Activated naive CD4-positive, alpha-beta T cell treated with anti-CD3 and anti-CD28 coated beads for 36 hours (primary cell): ENCODE results near the gene SPNS2. TPM values are rescaled to one million over a fixed set of nuclear protein-coding genes. Genes with fewer than 3 reads are reported as not detected.

ENCODE experiments used
- CTCF ChIA-PET: fragments of 350-600 bp; sonication (Branson Sonifier 250); formaldehyde crosslinking; loops from one replicate; lab custom pipeline; 2021; ENCODE audit warnings: antibody characterized with exemption; lab: Charles Lee
- DNase-seq: peaks from one replicate; pipeline ENCODE4 v3.0.0-alpha.2; 2020
- H3K27ac Mint-ChIP-seq: one replicate; pipeline ENCODE4 v1.8.0; 2021; ENCODE audit warnings: mild to moderate bottlenecking, mixed read lengths
- H3K27me3 Mint-ChIP-seq: one replicate; pipeline ENCODE4 v1.8.0; 2021; ENCODE audit warnings: low read depth, mixed read lengths
- H3K36me3 Mint-ChIP-seq: one replicate; pipeline ENCODE4 v1.8.0; 2021; ENCODE audit warnings: low read depth, mixed read lengths
- H3K4me1 Mint-ChIP-seq: one replicate; pipeline ENCODE4 v1.8.0; 2021; ENCODE audit warnings: low read depth, mixed read lengths
- H3K4me3 Mint-ChIP-seq: one replicate; pipeline ENCODE4 v1.8.0; 2021; ENCODE audit warnings: mild to moderate bottlenecking, moderate library complexity, mixed read lengths
- H3K9me3 Mint-ChIP-seq: one replicate; pipeline ENCODE4 v1.8.0; 2021; ENCODE audit warnings: mixed read lengths
- intact Hi-C: fragments of 100-400 bp; cut with micrococcal nuclease; formaldehyde crosslinking; loops from one replicate; pipeline ENCODE4 v1.15.1; 2023
- total RNA-seq, 2 experiments: library from RNA; stranded (reverse); gene quantifications; one replicate each; pipeline ENCODE4 v1.2.3, GENCODE V29; 2021

The SPNS2 gene
- total RNA-seq, 2 experiments from 2014 or later = 0.45 to 1.1 TPM

- intact Hi-C loops = no loop called here
- Mint-ChIP-seq H3K27me3 (no peaks in the 10 kb centered on the region), H3K4me1 (peaks cover 12% of the 10 kb centered on the region), H3K4me3 (no peak overlapping the region), H3K9me3 (no peaks in the 10 kb centered on the region), H3K36me3 (no peaks in the 10 kb centered on the region), H3K27ac (no peak overlapping the region)
- DNase-seq = no peak
- CTCF ChIA-PET = interaction anchor here (0.6 to 1.3 kb wide), 2 partner anchors 88 to 90 kb away, joined by 3 read pairs; no protein-coding TSS in a partner anchor
Observed at GRCh38 chr17:4510618-4510941, 11.9 kb downstream of the SPNS2 start.

- intact Hi-C loops = no loop called here
- Mint-ChIP-seq H3K27me3 (no peaks in the 10 kb centered on the region), H3K4me3 (no peak overlapping the region), H3K4me1 (peaks cover 12% of the 10 kb centered on the region), H3K9me3 (no peaks in the 10 kb centered on the region), H3K27ac (no peak overlapping the region), H3K36me3 (no peaks in the 10 kb centered on the region)
- CTCF ChIA-PET = no interaction called here
- DNase-seq = no peak
Observed at GRCh38 chr17:4511199-4511932, 12.7 kb downstream of the SPNS2 start.

GRCh38 chr17:4512156-4513112 is 13.8 kb downstream of the SPNS2 start:
- CTCF ChIA-PET = no interaction called here
- Mint-ChIP-seq H3K36me3 (no peaks in the 10 kb centered on the region), H3K27me3 (no peaks in the 10 kb centered on the region), H3K4me1 (peaks cover 12% of the 10 kb centered on the region), H3K9me3 (no peaks in the 10 kb centered on the region), H3K27ac (no peak overlapping the region), H3K4me3 (no peak overlapping the region)
- no peak for DNase-seq
- intact Hi-C loops = no loop called here

- H3K9me3 Mint-ChIP-seq = no peaks in the 10 kb centered on the region
Observed at GRCh38 chr17:4513113-4514032, 14.7 kb downstream of the SPNS2 start.

GRCh38 chr17:4514206-4514605 is 15.5 kb downstream of the SPNS2 start:
- Mint-ChIP-seq H3K9me3 (no peaks in the 10 kb centered on the region), H3K27me3 (no peaks in the 10 kb centered on the region), H3K27ac (no peak overlapping the region), H3K4me3 (no peak overlapping the region), H3K4me1 (peaks cover 6% of the 10 kb centered on the region), H3K36me3 (no peaks in the 10 kb centered on the region)
- CTCF ChIA-PET = no interaction called here
- DNase-seq = no peak
- intact Hi-C loops = no loop called here

More at GRCh38 chr17:4513113-4514032, 14.7 kb downstream of the SPNS2 start:
- Mint-ChIP-seq H3K27ac (no peak overlapping the region), H3K4me1 (peaks cover 12% of the 10 kb centered on the region), H3K36me3 (no peaks in the 10 kb centered on the region), H3K27me3 (no peaks in the 10 kb centered on the region), H3K4me3 (no peak overlapping the region)
- intact Hi-C loops = no loop called here
- CTCF ChIA-PET = no interaction called here
- DNase-seq = no peak

- Mint-ChIP-seq H3K9me3 (no peaks in the 10 kb centered on the region), H3K27me3 (no peaks in the 10 kb centered on the region), H3K4me3 (no peak overlapping the region), H3K27ac (no peak overlapping the region), H3K4me1 (peaks cover under 1% of the 10 kb centered on the region), H3K36me3 (no peaks in the 10 kb centered on the region)
- intact Hi-C loops = no loop called here
- DNase-seq = no peak
- CTCF ChIA-PET = no interaction called here
Observed at GRCh38 chr17:4514779-4515178, 16.1 kb downstream of the SPNS2 start.

GRCh38 chr17:4515501-4515900 is 16.8 kb downstream of the SPNS2 start:
- H3K36me3 Mint-ChIP-seq = no peaks in the 10 kb centered on the region
- H3K27ac Mint-ChIP-seq = no peak overlapping the region
- no peak for DNase-seq
- no peaks in the 10 kb centered on the region for H3K4me1 Mint-ChIP-seq
- H3K4me3 Mint-ChIP-seq = no peak overlapping the region
- H3K27me3 Mint-ChIP-seq = no peaks in the 10 kb centered on the region
- CTCF ChIA-PET = no interaction called here
- H3K9me3 Mint-ChIP-seq = no peaks in the 10 kb centered on the region
- intact Hi-C loops = no loop called here

- no peak for DNase-seq
Observed at GRCh38 chr17:4516735-4517134, 18.1 kb downstream of the SPNS2 start.

GRCh38 chr17:4518901-4519300 is 20.2 kb downstream of the SPNS2 start:
- Mint-ChIP-seq H3K27ac (no peak overlapping the region), H3K27me3 (no peaks in the 10 kb centered on the region), H3K9me3 (no peaks in the 10 kb centered on the region), H3K4me1 (no peaks in the 10 kb centered on the region), H3K36me3 (no peaks in the 10 kb centered on the region), H3K4me3 (no peak overlapping the region)
- DNase-seq = no peak
- CTCF ChIA-PET = no interaction called here
- intact Hi-C loops = no loop called here

More at GRCh38 chr17:4516735-4517134, 18.1 kb downstream of the SPNS2 start:
- Mint-ChIP-seq H3K4me3 (no peak overlapping the region), H3K27ac (no peak overlapping the region), H3K9me3 (no peaks in the 10 kb centered on the region), H3K36me3 (no peaks in the 10 kb centered on the region), H3K27me3 (no peaks in the 10 kb centered on the region), H3K4me1 (no peaks in the 10 kb centered on the region)
- intact Hi-C loops = no loop called here
- CTCF ChIA-PET = interaction anchor here (1.1 kb wide), 1 partner anchor 96 kb away, joined by 3 read pairs; no protein-coding TSS in a partner anchor

GRCh38 chr17:4519361-4519788 is 20.7 kb downstream of the SPNS2 start:
- Mint-ChIP-seq H3K9me3 (no peaks in the 10 kb centered on the region), H3K27ac (no peak overlapping the region), H3K27me3 (no peaks in the 10 kb centered on the region), H3K36me3 (no peaks in the 10 kb centered on the region), H3K4me3 (no peak overlapping the region), H3K4me1 (no peaks in the 10 kb centered on the region)
- CTCF ChIA-PET = no interaction called here
- no peak for DNase-seq
- intact Hi-C loops = no loop called here

- H3K36me3 Mint-ChIP-seq = no peaks in the 10 kb centered on the region
- no peaks in the 10 kb centered on the region for H3K9me3 Mint-ChIP-seq
- intact Hi-C loops = no loop called here
- H3K27me3 Mint-ChIP-seq = no peaks in the 10 kb centered on the region
- H3K27ac Mint-ChIP-seq = no peak overlapping the region
- CTCF ChIA-PET = interaction anchor here (1.5 kb wide), 1 partner anchor 45 kb away, joined by 4 read pairs; no protein-coding TSS in a partner anchor
- no peak for DNase-seq
- no peak overlapping the region for H3K4me3 Mint-ChIP-seq
- no peaks in the 10 kb centered on the region for H3K4me1 Mint-ChIP-seq
Observed at GRCh38 chr17:4520060-4520893, 21.6 kb downstream of the SPNS2 start.
